Fibroblast of lung (primary cell): ENCODE measurements around the gene GRAPL. TPM values are rescaled to one million over a fixed set of nuclear protein-coding genes. Genes with fewer than 3 reads are reported as not detected.
"Not testable (repeated sequence)": the region's sequence is repeated elsewhere in the genome, so short reads cannot be mapped to it uniquely, and the experiment has no call there.

Experiments
- DNase-seq, 2 donors: peaks; one replicate each; pipeline versions ENCODE4 v3.0.0 to v3.0.0-alpha.2; 2010; ENCODE audit warnings: low read depth in 2 of 2
- H2AFZ ChIP-seq: 2 replicates; pipeline ENCODE4 v1.5.1; 2012; ENCODE audit warnings: low read length, control low read depth, inconsistent platforms
- H3K27ac ChIP-seq: 2 replicates; pipeline ENCODE4 v1.5.1; 2011; ENCODE audit warnings: low read length, control low read depth; ENCODE audit not compliant: insufficient read depth
- H3K27me3 ChIP-seq: 2 replicates; pipeline ENCODE4 v1.5.1; 2011; ENCODE audit warnings: mild to moderate bottlenecking, low read length; ENCODE audit not compliant: control insufficient read depth, insufficient read depth
- H3K36me3 ChIP-seq: 2 replicates; pipeline ENCODE4 v1.5.1; 2011; ENCODE audit warnings: low read length; ENCODE audit not compliant: control insufficient read depth, insufficient read depth
- H3K4me1 ChIP-seq: 2 replicates; pipeline ENCODE4 v1.5.1; 2011; ENCODE audit warnings: low read length; ENCODE audit not compliant: control insufficient read depth, insufficient read depth; ENCODE audit errors: extremely low read depth
- H3K4me2 ChIP-seq: 2 replicates; pipeline ENCODE4 v1.5.1; 2011; ENCODE audit warnings: low read length, control low read depth; ENCODE audit not compliant: insufficient read depth; ENCODE audit errors: extremely low read depth
- H3K4me3 ChIP-seq, 4 experiments: fragments of 200-600 bp in 1 of 4; sonication (generic) in 1 of 4; replicated peaks in 1 of 4; 2 replicates each; pipeline ENCODE4 v1.5.1; 2011 to 2016; ENCODE audit warnings: low read length in 4 of 4, low read depth in 3 of 4, mild to moderate bottlenecking in 3 of 4, control low read depth in 2 of 4, inconsistent platforms in 1 of 4, mixed read lengths in 1 of 4; ENCODE audit not compliant: insufficient read depth in 1 of 4; ENCODE audit errors: control extremely low read depth in 1 of 4
- H3K79me2 ChIP-seq: 2 replicates; pipeline ENCODE4 v1.5.1; 2012; ENCODE audit warnings: mild to moderate bottlenecking, low read length, inconsistent platforms; ENCODE audit not compliant: control insufficient read depth, insufficient read depth
- H3K9ac ChIP-seq: 2 replicates; pipeline ENCODE4 v1.5.1; 2011; ENCODE audit warnings: mild to moderate bottlenecking, low read length, control low read depth; ENCODE audit not compliant: insufficient read depth
- H3K9me3 ChIP-seq: 2 replicates; pipeline ENCODE4 v1.5.1; 2012; ENCODE audit warnings: low read depth, low read length; ENCODE audit not compliant: control insufficient read depth, insufficient read depth
- H4K20me1 ChIP-seq: 2 replicates; pipeline ENCODE4 v1.5.1; 2011; ENCODE audit warnings: low read length; ENCODE audit not compliant: control insufficient read depth, insufficient read depth; ENCODE audit errors: extremely low read depth
- polyA plus RNA-seq, 2 donors: library from polyadenylated mRNA; depleted of rRNA in 1 of 2; stranded (reverse) in 1 of 2; unstranded in 1 of 2; fragments of >200 nt; gene quantifications; 2 replicates each; pipeline ENCODE4 v1.2.1, GENCODE V29; 2011 to 2012; ENCODE audit warnings: missing spikeins in 1 of 2
- total RNA-seq: library from RNA; depleted of rRNA; stranded (reverse); fragments of >200 nt; gene quantifications from 2 replicates; pipeline ENCODE4 v1.2.1, GENCODE V29; 2014

GRAPL gene
- total and polyA plus RNA-seq, 2 donors (not counting 1 experiment from before 2014, with no cell fraction given) = 0.17 TPM; not detected in 1

- not testable (repeated sequence) for H2AFZ ChIP-seq, H3K4me3 ChIP-seq, H3K9ac ChIP-seq, H3K79me2 ChIP-seq, H3K9me3 ChIP-seq, H3K36me3 ChIP-seq, H3K4me1 ChIP-seq, H3K27me3 ChIP-seq, H4K20me1 ChIP-seq, H3K4me2 ChIP-seq, H3K27ac ChIP-seq
- DNase-seq = peak in 1 of 2 donors; percentile 0
These were observed 18.9 kb upstream of the GRAPL start for GRCh38 chr17:19108517-19108916.

- DNase-seq, H3K27ac ChIP-seq, H3K9ac ChIP-seq, H3K36me3 ChIP-seq, H3K4me1 ChIP-seq, H3K79me2 ChIP-seq, H3K9me3 ChIP-seq, H3K4me2 ChIP-seq, H4K20me1 ChIP-seq, H3K27me3 ChIP-seq, H2AFZ ChIP-seq: not testable (repeated sequence)
- peak overlapping the region in 1 of 4 experiments; percentile 49 for H3K4me3 ChIP-seq
These were observed 16.9 kb upstream of the GRAPL start for GRCh38 chr17:19110189-19111097.

GRCh38 chr17:19111111-19111711 lies 16.2 kb upstream of the GRAPL start:
- Histone ChIP-seq H3K4me2 (peak overlapping the region; percentile 32), H3K4me3 (peak overlapping the region in 2 of 4 experiments; percentile 49 to 50), H3K27ac (peak overlapping the region; percentile 27)
- not testable (repeated sequence) for H3K27me3 ChIP-seq, H2AFZ ChIP-seq, H3K4me1 ChIP-seq, H3K36me3 ChIP-seq, H3K79me2 ChIP-seq, H3K9ac ChIP-seq, H3K9me3 ChIP-seq, H4K20me1 ChIP-seq
- peak; percentile 31 to 40 for DNase-seq

GRCh38 chr17:19111801-19112458 lies 15.5 kb upstream of the GRAPL start:
- not testable (repeated sequence) for H3K9ac ChIP-seq, H3K27ac ChIP-seq
- peak in 1 of 2 donors; percentile 84 for DNase-seq

DNA sequence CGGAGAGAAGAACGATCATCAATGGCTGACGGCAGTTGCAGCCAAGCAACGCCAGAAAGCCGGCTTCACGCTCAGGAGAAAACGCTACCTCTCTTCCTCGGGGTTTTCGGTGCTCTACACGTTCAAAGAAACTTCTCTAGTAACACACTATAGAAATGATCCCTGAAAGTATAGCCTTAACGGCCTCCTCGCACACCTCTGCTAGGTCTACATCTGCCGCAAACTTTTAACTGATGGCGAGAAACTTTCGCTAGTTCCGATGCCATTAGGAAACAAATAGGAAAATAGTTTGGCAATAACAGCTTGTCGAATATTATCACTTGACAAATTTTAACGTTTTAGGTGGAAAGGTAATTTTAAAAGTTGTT lies 14.9 kb upstream of the GRAPL start:
- H2AFZ ChIP-seq, H3K9me3 ChIP-seq, H3K36me3 ChIP-seq, H3K79me2 ChIP-seq, H3K9ac ChIP-seq, H3K4me3 ChIP-seq, H3K4me1 ChIP-seq, H3K27ac ChIP-seq, H3K27me3 ChIP-seq, H4K20me1 ChIP-seq, H3K4me2 ChIP-seq: not testable (repeated sequence)
- DNase-seq = peak; percentile 4 to 6

More at GRCh38 chr17:19111801-19112458, 15.5 kb upstream of the GRAPL start:
- H2AFZ ChIP-seq, H3K36me3 ChIP-seq, H3K27me3 ChIP-seq, H3K79me2 ChIP-seq, H4K20me1 ChIP-seq, H3K4me3 ChIP-seq, H3K4me2 ChIP-seq, H3K9me3 ChIP-seq, H3K4me1 ChIP-seq: not testable (repeated sequence)

GRCh38 chr17:19118695-19119094 lies 8.7 kb upstream of the GRAPL start:
- H3K9me3 ChIP-seq, H3K9ac ChIP-seq, H3K4me1 ChIP-seq, H4K20me1 ChIP-seq, H3K36me3 ChIP-seq, H3K27me3 ChIP-seq, H3K4me3 ChIP-seq, H3K79me2 ChIP-seq, H2AFZ ChIP-seq, H3K27ac ChIP-seq, DNase-seq, H3K4me2 ChIP-seq: not testable (repeated sequence)
